Cardiac fibroblast (primary cell): ENCODE results near the gene GPR132.

Experiments used
- DNase-seq, 2 donors: peaks; one replicate each; pipeline versions ENCODE4 v3.0.0 to v3.0.0-alpha.2; 2010; ENCODE audit warnings: low read depth in 2 of 2
- H3K4me3 ChIP-seq, 2 donors: replicated peaks in 1 of 2; 1 replicate in 1 of 2; 2 replicates in 1 of 2; pipeline ENCODE4 v1.5.1; 2011; ENCODE audit warnings: low read depth in 2 of 2, low read length in 2 of 2, mild to moderate bottlenecking in 2 of 2, moderate library complexity in 1 of 2
- TF ChIP-seq, protein P1 (sequence below): IDR thresholded peaks from one replicate; pipeline ENCODE4 v1.5.1; 2011; ENCODE audit warnings: low read depth, mild to moderate bottlenecking, low read length, inconsistent platforms

The GPR132 gene

GRCh38 chr14:105005929-105006830 is 59.0 kb downstream of the GPR132 start:
- TF ChIP-seq, protein P1, sequence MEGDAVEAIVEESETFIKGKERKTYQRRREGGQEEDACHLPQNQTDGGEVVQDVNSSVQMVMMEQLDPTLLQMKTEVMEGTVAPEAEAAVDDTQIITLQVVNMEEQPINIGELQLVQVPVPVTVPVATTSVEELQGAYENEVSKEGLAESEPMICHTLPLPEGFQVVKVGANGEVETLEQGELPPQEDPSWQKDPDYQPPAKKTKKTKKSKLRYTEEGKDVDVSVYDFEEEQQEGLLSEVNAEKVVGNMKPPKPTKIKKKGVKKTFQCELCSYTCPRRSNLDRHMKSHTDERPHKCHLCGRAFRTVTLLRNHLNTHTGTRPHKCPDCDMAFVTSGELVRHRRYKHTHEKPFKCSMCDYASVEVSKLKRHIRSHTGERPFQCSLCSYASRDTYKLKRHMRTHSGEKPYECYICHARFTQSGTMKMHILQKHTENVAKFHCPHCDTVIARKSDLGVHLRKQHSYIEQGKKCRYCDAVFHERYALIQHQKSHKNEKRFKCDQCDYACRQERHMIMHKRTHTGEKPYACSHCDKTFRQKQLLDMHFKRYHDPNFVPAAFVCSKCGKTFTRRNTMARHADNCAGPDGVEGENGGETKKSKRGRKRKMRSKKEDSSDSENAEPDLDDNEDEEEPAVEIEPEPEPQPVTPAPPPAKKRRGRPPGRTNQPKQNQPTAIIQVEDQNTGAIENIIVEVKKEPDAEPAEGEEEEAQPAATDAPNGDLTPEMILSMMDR = no peak
- DNase-seq = no peak
- no peak overlapping the region for H3K4me3 ChIP-seq

DNA sequence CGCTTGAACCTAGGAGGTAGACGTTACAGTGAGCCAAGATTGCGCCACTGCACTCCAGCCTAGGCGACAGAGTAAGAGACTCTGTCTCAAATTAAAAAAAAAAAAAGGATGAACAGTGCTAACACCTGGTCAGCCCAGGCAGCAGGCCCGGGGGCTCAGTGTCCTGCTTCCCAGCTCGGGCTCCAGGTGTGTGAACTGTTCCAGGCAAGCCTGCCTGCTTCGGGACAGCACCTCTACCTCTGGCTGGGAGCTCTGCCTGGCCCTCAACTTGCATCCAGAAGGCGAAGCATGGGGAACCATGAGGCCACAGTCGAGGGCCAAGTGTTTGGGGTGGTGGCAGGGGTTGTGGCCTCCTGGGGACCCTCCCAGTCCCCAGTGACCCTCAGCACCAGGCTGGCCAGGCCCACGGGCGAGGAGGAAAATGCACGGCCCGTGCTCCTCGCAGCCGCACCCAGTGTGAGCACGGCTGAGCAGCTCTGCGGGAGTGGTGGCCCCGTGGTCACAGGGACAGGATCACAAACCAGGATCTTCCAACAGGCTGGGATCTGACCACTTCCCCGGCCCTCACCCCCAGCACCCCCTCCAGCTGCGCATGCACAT is 59.8 kb downstream of the GPR132 start:
- no peak overlapping the region for H3K4me3 ChIP-seq
- TF ChIP-seq, protein P1 = no peak
- DNase-seq = no peak
